ENCODE measurements around the gene DGCR2. TPM values are rescaled to one million over a fixed set of nuclear protein-coding genes. Genes with fewer than 3 reads are reported as not detected.

DGCR2 gene
- total RNA-seq, 4 donors from 2014 or later: 29.5 to 62.4 (median 30.5) TPM

- ATAC-seq (ENCODE audit: low FRiP score) (no peak), DNase-seq (ENCODE audit: low spot score) (no peak)
- TF ChIP-seq, protein P1, sequence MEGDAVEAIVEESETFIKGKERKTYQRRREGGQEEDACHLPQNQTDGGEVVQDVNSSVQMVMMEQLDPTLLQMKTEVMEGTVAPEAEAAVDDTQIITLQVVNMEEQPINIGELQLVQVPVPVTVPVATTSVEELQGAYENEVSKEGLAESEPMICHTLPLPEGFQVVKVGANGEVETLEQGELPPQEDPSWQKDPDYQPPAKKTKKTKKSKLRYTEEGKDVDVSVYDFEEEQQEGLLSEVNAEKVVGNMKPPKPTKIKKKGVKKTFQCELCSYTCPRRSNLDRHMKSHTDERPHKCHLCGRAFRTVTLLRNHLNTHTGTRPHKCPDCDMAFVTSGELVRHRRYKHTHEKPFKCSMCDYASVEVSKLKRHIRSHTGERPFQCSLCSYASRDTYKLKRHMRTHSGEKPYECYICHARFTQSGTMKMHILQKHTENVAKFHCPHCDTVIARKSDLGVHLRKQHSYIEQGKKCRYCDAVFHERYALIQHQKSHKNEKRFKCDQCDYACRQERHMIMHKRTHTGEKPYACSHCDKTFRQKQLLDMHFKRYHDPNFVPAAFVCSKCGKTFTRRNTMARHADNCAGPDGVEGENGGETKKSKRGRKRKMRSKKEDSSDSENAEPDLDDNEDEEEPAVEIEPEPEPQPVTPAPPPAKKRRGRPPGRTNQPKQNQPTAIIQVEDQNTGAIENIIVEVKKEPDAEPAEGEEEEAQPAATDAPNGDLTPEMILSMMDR (IDR thresholded peaks at IDR 0.05): no peak
Observed at GRCh38 chr22:19050117-19050516, 72.1 kb downstream of the DGCR2 start.

DNA sequence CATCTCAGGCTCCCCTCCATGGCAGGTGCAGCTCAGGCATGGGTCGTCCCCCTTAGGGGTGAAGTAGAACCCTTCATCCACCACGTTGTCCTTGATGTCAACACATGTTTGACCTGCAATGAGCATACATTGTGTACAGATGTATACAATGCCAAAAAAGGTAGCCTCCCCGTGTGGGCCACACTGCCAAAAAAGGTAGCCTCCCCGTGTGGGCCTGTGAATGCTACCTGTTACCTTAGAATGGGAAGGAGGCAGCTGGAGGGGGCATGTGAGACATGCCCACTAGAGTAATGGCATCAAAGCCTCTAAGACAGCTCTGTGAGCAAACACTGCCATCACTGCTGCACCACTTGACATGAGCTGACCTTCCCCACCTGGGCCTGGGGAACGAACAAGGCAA, 73.7 kb downstream of the DGCR2 start:
- DNase-seq (ENCODE audit: low spot score) (no peak), ATAC-seq (ENCODE audit: low FRiP score) (no peak)
- TF ChIP-seq, protein P1 (IDR thresholded peaks at IDR 0.05): no peak

DNA sequence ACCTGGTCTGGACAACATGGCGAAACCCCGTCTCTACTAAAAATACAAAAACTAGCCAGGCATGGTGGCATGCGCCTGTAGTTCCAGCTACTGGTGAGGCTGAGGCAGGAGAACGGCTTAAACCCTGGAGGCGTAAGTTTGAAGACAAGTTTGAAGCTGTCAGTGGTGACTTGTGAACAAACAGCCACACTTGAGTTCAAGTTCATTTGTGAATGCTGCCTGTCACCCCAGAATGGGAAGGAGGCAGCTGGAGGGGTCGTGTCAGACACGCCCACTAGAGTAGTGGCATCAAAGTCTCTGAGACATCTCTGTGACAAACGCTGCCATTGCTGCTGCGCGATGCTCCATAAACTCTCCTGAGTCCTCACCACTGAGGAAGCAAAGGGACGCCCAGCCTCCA, 74.2 kb downstream of the DGCR2 start:
- ATAC-seq (ENCODE audit: low FRiP score) (no peak), DNase-seq (ENCODE audit: low spot score) (no peak)
- TF ChIP-seq, protein P1 (IDR thresholded peaks at IDR 0.05): no peak

- no peak for ATAC-seq (ENCODE audit: low FRiP score)
- TF ChIP-seq, protein P1 (IDR thresholded peaks at IDR 0.05): no peak
Observed at GRCh38 chr22:19046719-19047609, 75.2 kb downstream of the DGCR2 start.

DNA sequence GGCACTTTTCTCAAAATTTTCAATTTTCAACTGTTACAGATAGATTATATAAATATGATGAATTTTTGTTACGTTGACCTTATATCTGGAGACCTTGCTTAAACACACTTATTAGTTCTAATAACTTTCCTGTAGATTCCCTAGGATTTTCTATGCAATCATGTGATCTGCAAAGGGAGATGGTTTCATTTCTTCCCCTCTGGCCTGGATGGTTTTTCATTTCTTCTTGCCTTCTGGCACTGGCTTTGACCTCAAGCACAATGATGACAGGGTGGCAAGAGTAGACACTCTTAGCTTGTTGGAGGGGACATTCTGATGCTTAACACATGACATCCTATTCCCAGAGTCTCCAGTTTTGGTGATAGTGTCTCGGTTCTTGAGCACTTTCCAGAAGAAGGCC, 75.9 kb downstream of the DGCR2 start:
- TF ChIP-seq, protein P1 (IDR thresholded peaks at IDR 0.05): no peak
- ATAC-seq (ENCODE audit: low FRiP score) (no peak), DNase-seq (ENCODE audit: low spot score) (no peak)

More at GRCh38 chr22:19046719-19047609, 75.2 kb downstream of the DGCR2 start:
- DNase-seq (ENCODE audit: low spot score): no peak

GRCh38 chr22:19045094-19045493, 77.1 kb downstream of the DGCR2 start:
- TF ChIP-seq, protein P1 (IDR thresholded peaks at IDR 0.05): no peak
- DNase-seq (ENCODE audit: low spot score) (no peak), ATAC-seq (ENCODE audit: low FRiP score) (no peak)

- TF ChIP-seq, protein P1 (IDR thresholded peaks at IDR 0.05): no peak
- DNase-seq (ENCODE audit: low spot score) (no peak), ATAC-seq (ENCODE audit: low FRiP score) (no peak)
Observed at GRCh38 chr22:19044381-19044780, 77.8 kb downstream of the DGCR2 start.

Data from omental fat pad (tissue), 4 donors.